Neural crest cell (in vitro differentiated cells): Measurements from ENCODE around the gene AFF2. TPM values are rescaled to one million over a fixed set of nuclear protein-coding genes. Genes with fewer than 3 reads are reported as not detected.

Source experiments
- DNase-seq: peaks from one replicate; pipeline ENCODE4 v3.0.0; 2021; ENCODE audit warnings: low read depth, mixed read lengths, low spot score
- H3K27ac Mint-ChIP-seq: one replicate; pipeline ENCODE4 v1.8.0; 2021; ENCODE audit warnings: mild to moderate bottlenecking, mixed read lengths; ENCODE audit not compliant: unreplicated experiment
- H3K27me3 Mint-ChIP-seq: 2 replicates; pipeline ENCODE4 v1.8.0; 2021; ENCODE audit warnings: low read depth, mild to moderate bottlenecking, mixed read lengths
- H3K36me3 Mint-ChIP-seq: 2 replicates; pipeline ENCODE4 v1.8.0; 2021; ENCODE audit warnings: low read depth, mild to moderate bottlenecking, mixed read lengths
- H3K4me1 Mint-ChIP-seq: 2 replicates; pipeline ENCODE4 v1.8.0; 2021; ENCODE audit warnings: mixed read lengths
- H3K4me3 Mint-ChIP-seq: one replicate; pipeline ENCODE4 v1.8.0; 2021; ENCODE audit warnings: mild to moderate bottlenecking, mixed read lengths
- H3K9me3 Mint-ChIP-seq: 2 replicates; pipeline ENCODE4 v1.8.0; 2021; ENCODE audit warnings: mixed read lengths
- total RNA-seq: library from RNA; stranded (reverse); gene quantifications from 2 replicates; pipeline ENCODE4 v1.2.1, GENCODE V29; 2021
- TF ChIP-seq, protein P1 (sequence below): fragments of 200-600 bp; sonication (generic); conservative IDR thresholded peaks from 2 replicates; pipeline ENCODE4 v1.5.0; 2021; ENCODE audit warnings: antibody characterized with exemption, mild to moderate bottlenecking

The AFF2 gene
- total RNA-seq, 1 donor from 2014 or later = 15.4 TPM

GRCh38 chrX:148732743-148733142 is 232.3 kb downstream of the AFF2 start:
- Mint-ChIP-seq H3K27ac (no peak overlapping the region), H3K36me3 (peaks cover 9% of the 10 kb centered on the region), H3K27me3 (no peaks in the 10 kb centered on the region), H3K9me3 (peaks cover 14% of the 10 kb centered on the region), H3K4me3 (no peak overlapping the region), H3K4me1 (no peaks in the 10 kb centered on the region)
- no peak for DNase-seq
- TF ChIP-seq, protein P1, sequence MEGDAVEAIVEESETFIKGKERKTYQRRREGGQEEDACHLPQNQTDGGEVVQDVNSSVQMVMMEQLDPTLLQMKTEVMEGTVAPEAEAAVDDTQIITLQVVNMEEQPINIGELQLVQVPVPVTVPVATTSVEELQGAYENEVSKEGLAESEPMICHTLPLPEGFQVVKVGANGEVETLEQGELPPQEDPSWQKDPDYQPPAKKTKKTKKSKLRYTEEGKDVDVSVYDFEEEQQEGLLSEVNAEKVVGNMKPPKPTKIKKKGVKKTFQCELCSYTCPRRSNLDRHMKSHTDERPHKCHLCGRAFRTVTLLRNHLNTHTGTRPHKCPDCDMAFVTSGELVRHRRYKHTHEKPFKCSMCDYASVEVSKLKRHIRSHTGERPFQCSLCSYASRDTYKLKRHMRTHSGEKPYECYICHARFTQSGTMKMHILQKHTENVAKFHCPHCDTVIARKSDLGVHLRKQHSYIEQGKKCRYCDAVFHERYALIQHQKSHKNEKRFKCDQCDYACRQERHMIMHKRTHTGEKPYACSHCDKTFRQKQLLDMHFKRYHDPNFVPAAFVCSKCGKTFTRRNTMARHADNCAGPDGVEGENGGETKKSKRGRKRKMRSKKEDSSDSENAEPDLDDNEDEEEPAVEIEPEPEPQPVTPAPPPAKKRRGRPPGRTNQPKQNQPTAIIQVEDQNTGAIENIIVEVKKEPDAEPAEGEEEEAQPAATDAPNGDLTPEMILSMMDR = no peak

GRCh38 chrX:148741441-148741840 is 241.0 kb downstream of the AFF2 start:
- no peak for DNase-seq
- TF ChIP-seq, protein P1 = no peak
- peaks cover 10% of the 10 kb centered on the region for H3K36me3 Mint-ChIP-seq
- H3K9me3 Mint-ChIP-seq = peaks cover 20% of the 10 kb centered on the region
- no peaks in the 10 kb centered on the region for H3K27me3 Mint-ChIP-seq
- H3K4me1 Mint-ChIP-seq = peaks cover 5% of the 10 kb centered on the region
- no peak overlapping the region for H3K4me3 Mint-ChIP-seq
- no peak overlapping the region for H3K27ac Mint-ChIP-seq

DNA sequence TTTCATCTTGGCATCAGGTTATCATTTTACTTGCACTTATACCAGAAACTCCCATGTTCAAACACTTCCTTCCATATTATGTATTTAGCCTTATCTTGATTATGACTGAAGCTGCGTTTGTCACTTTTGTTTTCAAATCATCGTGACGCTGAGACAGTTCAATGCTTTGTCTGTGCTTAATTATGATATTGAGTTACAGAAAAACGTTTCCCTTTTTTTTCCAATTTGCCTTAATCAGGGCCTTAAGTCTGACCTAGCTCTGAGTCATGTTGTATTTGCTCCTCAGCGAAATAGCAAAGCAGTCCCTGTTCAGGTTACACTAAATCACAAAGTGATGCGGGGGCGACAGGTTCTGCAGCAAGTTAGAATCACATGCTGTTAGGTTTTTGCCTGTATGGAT is 254.7 kb downstream of the AFF2 start:
- no peak for DNase-seq
- TF ChIP-seq, protein P1 = no peak
- Mint-ChIP-seq H3K9me3 (peaks cover 3% of the 10 kb centered on the region), H3K27ac (no peak overlapping the region), H3K4me1 (peaks cover 5% of the 10 kb centered on the region), H3K4me3 (no peak overlapping the region), H3K27me3 (no peaks in the 10 kb centered on the region), H3K36me3 (no peaks in the 10 kb centered on the region)

DNA sequence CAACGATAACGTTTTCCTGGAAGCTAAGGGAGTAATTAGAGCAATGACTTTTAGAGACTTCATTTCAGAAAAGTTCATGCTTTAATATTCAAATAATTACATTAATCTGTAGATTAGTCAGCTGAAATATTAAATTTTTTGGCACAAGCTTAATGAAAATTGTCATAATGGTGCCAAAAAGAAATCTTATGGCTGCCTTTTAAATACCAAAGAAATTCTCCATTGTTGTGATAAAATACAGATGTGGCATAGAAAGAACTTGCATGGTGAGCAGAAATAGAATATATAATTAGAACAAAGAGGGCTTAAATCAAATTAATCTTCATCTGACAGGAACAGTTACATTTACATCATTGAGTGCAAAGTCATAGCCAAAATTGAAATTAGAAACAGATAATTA is 263.5 kb downstream of the AFF2 start:
- H3K4me3 Mint-ChIP-seq = no peak overlapping the region
- H3K27ac Mint-ChIP-seq = no peak overlapping the region
- H3K9me3 Mint-ChIP-seq = peaks cover 6% of the 10 kb centered on the region
- no peaks in the 10 kb centered on the region for H3K27me3 Mint-ChIP-seq
- no peaks in the 10 kb centered on the region for H3K36me3 Mint-ChIP-seq
- no peak for DNase-seq
- TF ChIP-seq, protein P1 = no peak
- no peaks in the 10 kb centered on the region for H3K4me1 Mint-ChIP-seq

DNA sequence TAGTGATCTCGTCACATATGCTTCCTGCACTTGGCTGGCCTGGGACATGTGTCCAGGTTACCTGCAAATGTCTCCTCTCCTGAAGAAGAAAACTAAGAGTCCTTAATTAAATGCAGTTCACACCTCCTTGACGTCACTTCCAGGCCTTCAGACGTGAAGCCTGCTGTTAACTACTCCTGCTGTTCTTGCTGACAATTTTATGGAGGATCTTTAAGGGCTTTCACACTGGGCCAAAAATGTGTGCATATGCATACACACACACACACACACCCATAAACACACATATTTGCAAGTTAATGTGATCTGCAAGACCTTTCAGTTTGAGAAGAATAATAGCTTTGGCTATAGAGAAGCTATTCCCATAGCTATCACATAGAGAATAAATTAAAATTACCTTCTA is 267.9 kb downstream of the AFF2 start:
- Mint-ChIP-seq H3K27me3 (no peaks in the 10 kb centered on the region), H3K4me3 (no peak overlapping the region), H3K36me3 (no peaks in the 10 kb centered on the region), H3K27ac (no peak overlapping the region), H3K9me3 (peaks cover 6% of the 10 kb centered on the region), H3K4me1 (no peaks in the 10 kb centered on the region)
- DNase-seq = no peak
- TF ChIP-seq, protein P1 = no peak

DNA sequence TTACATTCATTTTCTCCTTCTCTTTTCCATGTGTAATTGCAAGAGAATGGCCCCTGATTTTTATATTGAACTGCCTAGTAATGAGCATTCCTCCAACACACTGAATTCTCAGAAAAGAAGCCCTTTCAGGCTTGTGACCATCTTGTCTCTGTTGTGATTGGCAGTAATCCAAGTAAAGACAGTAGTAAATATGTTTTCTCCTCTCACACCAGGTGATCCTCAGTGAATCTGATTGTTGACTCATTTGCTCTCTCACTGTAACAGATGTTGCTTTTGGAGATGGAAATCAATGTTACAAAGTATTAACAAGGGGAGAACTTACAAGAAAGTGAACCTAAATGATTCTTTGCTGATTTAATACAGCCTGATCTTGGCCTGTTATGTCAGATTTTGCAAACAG is 271.0 kb downstream of the AFF2 start:
- DNase-seq = no peak
- Mint-ChIP-seq H3K4me3 (no peak overlapping the region), H3K9me3 (peaks cover 8% of the 10 kb centered on the region), H3K27ac (no peak overlapping the region), H3K27me3 (no peaks in the 10 kb centered on the region), H3K4me1 (no peaks in the 10 kb centered on the region), H3K36me3 (peaks cover 5% of the 10 kb centered on the region)
- TF ChIP-seq, protein P1 = no peak
